GM19043 (cell line): ENCODE results near the gene CLCNKB.

Experiments used
- ATAC-seq: cut with Tn5 transposase; IDR thresholded peaks from one replicate; pipeline ENCODE4 v1.9.1; 2021; ENCODE audit warnings: low read depth; ENCODE audit not compliant: unreplicated experiment

Gene CLCNKB

DNA sequence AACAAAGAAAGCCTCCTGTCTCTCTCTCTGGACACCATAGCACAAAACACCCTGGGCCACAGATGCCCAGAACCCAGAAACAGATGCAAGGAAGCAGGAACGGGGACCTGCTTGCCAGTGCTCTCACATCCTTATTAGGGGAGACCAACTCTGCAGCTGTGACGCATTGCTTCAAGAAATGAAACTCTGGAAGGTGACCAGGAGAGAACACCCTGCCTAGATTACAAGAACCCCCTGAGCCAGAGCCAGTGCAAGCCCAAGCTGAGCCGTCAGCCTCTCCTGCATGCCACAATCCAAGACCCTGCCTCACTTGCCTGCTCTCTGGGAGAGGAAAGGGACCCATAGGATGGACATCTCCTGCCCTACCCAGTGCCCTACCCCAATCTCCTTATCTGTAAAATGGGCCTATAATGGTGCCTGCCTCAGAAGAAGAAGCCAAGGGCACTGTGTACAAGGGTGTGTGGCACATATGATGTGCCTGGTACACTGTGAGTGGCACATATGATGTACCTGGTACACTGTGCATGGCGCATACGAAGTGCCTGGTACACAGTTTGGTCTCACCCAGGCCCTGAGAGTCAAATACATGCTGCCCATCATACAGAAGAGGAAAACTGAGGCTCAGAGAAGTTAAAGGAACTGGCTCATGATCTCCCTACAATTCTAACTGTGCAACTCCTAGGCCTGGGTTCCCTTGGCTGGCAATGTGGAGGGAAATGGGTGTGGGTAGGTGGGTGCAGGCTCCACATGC lies 46.7 kb downstream of the CLCNKB start:
- no peak for ATAC-seq

- no peak for ATAC-seq
Measured at GRCh38 chr1:16091296-16091695, 47.7 kb downstream of the CLCNKB start.

DNA sequence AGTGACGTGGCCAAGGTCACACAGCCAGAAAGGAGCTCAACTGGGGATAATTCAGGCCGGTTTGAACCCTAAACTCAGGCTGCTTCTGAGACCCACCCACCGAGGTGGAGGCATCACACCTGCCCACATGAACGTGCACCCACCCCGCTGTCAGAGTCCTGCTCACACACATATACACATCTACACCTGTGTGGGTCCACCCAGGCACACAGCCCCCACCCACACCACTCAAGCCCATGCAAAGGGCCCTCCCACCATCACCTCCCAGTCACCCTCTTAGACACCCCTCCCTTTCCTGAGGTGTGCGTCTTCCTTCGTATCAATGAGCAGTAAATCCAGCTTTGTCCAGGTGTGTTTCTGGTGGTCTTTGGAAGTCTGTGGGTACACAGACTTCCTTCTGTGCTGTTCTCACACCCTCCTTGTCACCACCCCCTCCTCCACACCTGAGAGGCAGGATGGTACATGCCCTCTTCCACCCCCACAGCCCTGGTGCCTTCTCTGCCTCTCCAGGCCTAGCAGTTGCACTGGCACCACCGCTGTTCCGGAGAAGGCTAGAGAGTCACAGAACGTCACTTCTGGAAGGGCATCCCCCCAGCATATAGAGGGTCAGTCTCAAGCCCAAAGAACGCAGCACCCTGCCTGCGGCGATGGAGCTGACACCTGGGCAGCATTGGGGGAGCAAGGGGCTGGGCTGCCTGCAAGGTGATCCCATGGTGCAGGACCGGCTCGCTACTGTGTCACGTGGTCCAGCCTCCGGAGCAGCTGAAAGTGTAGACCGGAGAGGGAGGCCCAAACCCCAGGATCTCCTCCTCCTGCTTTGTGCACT lies 48.7 kb downstream of the CLCNKB start:
- no peak for ATAC-seq

DNA sequence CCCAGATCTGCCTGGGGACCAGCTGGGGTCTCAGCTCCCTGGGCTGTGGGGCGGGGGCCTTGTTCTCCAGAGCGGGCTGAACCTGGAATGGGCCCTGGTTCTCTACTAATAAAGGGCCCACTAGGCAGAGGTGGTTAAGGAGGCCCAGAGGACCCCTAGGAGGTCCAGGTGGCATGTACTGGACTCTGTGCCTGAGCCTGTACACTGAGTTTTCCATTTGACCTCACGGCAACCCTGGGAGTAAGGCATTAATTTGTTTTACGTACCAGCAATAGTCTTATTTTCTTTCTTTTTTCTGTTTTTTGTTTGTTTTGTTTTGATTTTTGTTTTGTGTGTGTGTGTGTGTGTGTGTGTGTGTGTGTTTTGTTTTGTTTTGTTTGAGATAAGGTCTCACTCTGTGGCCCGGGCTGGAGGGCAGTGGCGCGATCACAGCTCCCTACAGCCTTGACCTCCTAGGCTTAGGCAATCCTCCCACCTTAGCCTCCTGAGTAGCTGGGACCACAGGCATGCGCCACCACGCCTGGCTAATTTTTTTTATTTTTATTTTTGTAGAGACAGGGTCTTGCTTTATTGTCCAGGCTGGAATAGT lies 49.4 kb downstream of the CLCNKB start:
- no peak for ATAC-seq

DNA sequence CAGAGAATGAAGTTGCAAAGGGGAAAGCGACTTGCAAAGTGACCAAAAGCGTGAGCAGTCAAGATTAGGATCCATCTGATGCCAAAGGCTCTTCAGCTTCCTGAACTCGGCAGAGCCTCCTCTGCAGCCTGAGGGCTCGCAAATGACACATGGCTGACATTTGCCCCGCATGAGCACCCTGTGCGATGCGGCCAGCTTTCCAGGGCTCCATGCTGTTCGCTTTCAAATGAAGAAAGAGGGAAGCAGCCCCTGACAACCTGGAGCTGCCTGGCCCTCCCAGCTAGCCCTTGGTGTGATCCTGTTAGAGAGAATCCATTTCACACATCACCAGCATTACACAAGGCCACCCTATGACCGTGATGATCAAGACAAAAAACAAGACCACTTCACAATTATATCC lies 50.0 kb downstream of the CLCNKB start:
- no peak for ATAC-seq

GRCh38 chr1:16094453-16095158 lies 51.0 kb downstream of the CLCNKB start:
- ATAC-seq: no peak

GRCh38 chr1:16095447-16095846 lies 51.9 kb downstream of the CLCNKB start:
- ATAC-seq: no peak

DNA sequence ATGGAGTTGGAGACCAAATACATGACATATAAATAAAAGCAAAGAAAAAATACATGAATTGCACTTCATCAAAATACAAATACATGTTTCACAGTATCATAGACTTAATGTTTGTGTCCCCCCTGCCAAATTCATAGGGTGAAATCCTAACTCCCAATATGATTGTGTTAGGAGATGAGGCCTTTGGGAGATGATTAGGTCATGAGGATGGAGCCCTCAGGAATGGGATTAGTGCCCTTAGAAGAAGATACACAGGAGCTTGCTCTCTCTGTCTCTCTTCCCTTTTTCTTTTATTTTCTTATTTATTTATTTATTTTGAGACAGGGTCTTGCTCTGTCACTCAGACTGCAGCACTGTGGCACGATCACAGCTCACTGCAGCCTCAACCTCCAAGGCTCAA lies 55.8 kb downstream of the CLCNKB start:
- no peak for ATAC-seq

DNA sequence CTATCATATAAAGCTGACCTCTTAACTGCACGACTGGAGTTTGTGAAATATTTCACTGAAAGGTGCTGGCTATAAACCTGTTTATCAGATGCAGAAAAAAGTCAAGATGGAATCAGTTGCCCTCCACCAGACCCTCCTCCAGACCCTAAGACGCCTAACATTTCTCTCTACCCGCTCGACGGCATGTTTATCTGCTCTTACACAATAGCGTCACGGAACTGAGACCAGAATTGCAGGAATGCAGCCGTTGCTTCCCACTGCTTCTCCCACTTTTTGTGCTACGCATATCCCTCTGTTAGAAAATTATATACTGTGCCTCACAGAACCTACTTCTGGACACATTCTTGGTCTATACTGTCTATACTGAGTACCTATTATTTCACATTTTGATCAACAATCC lies 58.0 kb downstream of the CLCNKB start:
- no peak for ATAC-seq
